Measurements from ENCODE around the gene TRMT61A. TPM values are rescaled to one million over a fixed set of nuclear protein-coding genes. Genes with fewer than 3 reads are reported as not detected.

The TRMT61A gene
- 9.9 to 10.3 TPM (median 10.0 TPM) in 3 replicates for total RNA-seq
- long read RNA-seq, transcript TRMT61A-202 (4 exons, 3,229 nt) = major isoform, 21 of 28 reads
- long read RNA-seq, partial matches to known transcripts = 1 of 28 reads
- long read RNA-seq, other reads (novel, unspliced or antisense) = 6 of 28 reads

DNA sequence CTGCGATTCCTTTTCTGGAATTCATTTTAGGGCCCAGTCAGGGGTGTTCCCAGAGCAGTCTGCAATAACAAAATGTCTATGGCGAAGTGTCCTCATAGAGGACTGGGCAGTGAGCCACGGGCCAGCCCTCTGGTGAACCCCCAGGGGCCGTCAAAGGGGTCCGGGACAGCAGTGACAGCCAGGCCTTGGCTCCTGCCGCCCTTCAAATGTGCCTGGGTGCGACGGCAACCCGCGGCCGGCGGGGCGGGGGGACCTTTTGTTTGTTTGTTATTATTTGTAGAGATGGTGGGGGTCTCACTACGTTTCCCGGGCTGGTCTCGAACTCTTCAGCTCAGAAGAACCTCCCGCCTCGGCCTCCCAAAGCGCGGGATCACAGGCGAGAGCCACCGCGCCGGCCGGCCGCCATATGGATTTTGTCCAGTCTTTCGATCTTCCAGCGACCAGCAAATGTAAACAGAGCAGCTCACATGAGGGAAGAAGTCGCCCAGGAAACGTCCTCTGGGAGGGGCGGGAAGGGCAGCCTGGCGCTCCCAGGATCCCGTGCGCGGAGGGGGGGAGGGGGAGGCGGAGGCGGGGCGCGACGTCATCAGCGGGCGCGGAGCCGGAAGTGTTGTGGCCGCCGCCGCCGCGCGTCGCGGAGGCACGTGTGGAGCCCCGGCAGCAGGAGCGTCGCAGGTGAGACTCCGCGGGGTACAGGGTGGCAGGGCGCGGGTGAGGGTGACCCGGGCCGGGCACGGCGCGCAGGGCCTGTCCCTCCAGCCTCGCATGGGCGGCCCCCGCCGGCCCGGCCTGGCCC is at the start of gene TRMT61A:
TRMT61A (plus strand) TSS at position 610 of the 796 bp plus-strand sequence. CDS start 783 bp downstream, outside the sequence.
- Mint-ChIP-seq H3K36me3 (ENCODE audit: low read depth) (no peaks in the 10 kb centered on the region), H3K4me1 (ENCODE audit: low read depth) (peaks cover 47% of the 10 kb centered on the region), H3K27me3 (ENCODE audit: low read depth) (no peaks in the 10 kb centered on the region), H3K27ac (ENCODE audit: unreplicated experiment) (peak within 1 kb of the TSS; percentile 98), H3K9me3 (ENCODE audit: low read depth) (no peaks in the 10 kb centered on the region), H3K4me3 (ENCODE audit: unreplicated experiment) (peak within 1 kb of the TSS; percentile 92)
- TF ChIP-seq CTCF (IDR thresholded peaks at IDR 0.05) = no peak
- no peak for DNase-seq (ENCODE audit: low spot score)

GRCh38 chr14:103480595-103480994 is 48.4 kb upstream of the TRMT61A start:
- H3K27me3 Mint-ChIP-seq (ENCODE audit: low read depth) = no peaks in the 10 kb centered on the region
- no peak for DNase-seq (ENCODE audit: low spot score)
- H3K36me3 Mint-ChIP-seq (ENCODE audit: low read depth) = peaks cover 20% of the 10 kb centered on the region
- no peak overlapping the region for H3K4me3 Mint-ChIP-seq (ENCODE audit: unreplicated experiment)
- TF ChIP-seq CTCF (IDR thresholded peaks at IDR 0.05) = no peak
- H3K4me1 Mint-ChIP-seq (ENCODE audit: low read depth) = no peaks in the 10 kb centered on the region
- no peaks in the 10 kb centered on the region for H3K9me3 Mint-ChIP-seq (ENCODE audit: low read depth)
- no peak overlapping the region for H3K27ac Mint-ChIP-seq (ENCODE audit: unreplicated experiment)

DNA sequence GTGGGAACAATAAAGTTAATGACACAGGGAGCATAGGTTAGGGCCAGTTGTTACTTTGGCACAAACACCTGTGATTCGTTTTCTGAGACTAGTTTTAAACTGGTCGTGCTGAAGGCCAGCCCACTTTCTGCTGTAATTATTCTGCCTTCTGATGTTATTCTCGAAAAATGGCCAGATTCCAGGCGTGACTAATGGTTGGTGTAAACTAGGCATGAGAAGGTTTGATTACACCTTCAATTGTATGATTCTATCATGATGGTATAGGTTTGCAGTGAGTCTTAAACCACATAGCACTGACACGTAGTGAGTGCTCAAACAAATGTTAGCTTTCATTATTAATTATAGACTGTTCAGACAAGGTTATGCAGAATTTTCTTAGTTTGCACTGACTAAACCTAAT is 45.4 kb upstream of the TRMT61A start:
- no peak for DNase-seq (ENCODE audit: low spot score)
- Mint-ChIP-seq H3K27ac (ENCODE audit: unreplicated experiment) (no peak overlapping the region), H3K27me3 (ENCODE audit: low read depth) (no peaks in the 10 kb centered on the region), H3K36me3 (ENCODE audit: low read depth) (peaks cover 11% of the 10 kb centered on the region), H3K4me3 (ENCODE audit: unreplicated experiment) (no peak overlapping the region), H3K4me1 (ENCODE audit: low read depth) (peaks cover 6% of the 10 kb centered on the region), H3K9me3 (ENCODE audit: low read depth) (no peaks in the 10 kb centered on the region)
- TF ChIP-seq CTCF (IDR thresholded peaks at IDR 0.05) = no peak

- TF ChIP-seq CTCF (IDR thresholded peaks at IDR 0.05) = no peak
- Mint-ChIP-seq H3K27ac (ENCODE audit: unreplicated experiment) (no peak overlapping the region), H3K4me3 (ENCODE audit: unreplicated experiment) (no peak overlapping the region), H3K36me3 (ENCODE audit: low read depth) (peaks cover 14% of the 10 kb centered on the region), H3K4me1 (ENCODE audit: low read depth) (peaks cover 19% of the 10 kb centered on the region), H3K9me3 (ENCODE audit: low read depth) (no peaks in the 10 kb centered on the region), H3K27me3 (ENCODE audit: low read depth) (no peaks in the 10 kb centered on the region)
- no peak for DNase-seq (ENCODE audit: low spot score)
These were observed 43.5 kb upstream of the TRMT61A start for GRCh38 chr14:103485504-103485903.

GRCh38 chr14:103488071-103488470 is 40.9 kb upstream of the TRMT61A start:
- no peak for DNase-seq (ENCODE audit: low spot score)
- Mint-ChIP-seq H3K4me1 (ENCODE audit: low read depth) (peaks cover 19% of the 10 kb centered on the region), H3K36me3 (ENCODE audit: low read depth) (peaks cover 10% of the 10 kb centered on the region), H3K9me3 (ENCODE audit: low read depth) (no peaks in the 10 kb centered on the region), H3K27ac (ENCODE audit: unreplicated experiment) (no peak overlapping the region), H3K4me3 (ENCODE audit: unreplicated experiment) (no peak overlapping the region), H3K27me3 (ENCODE audit: low read depth) (no peaks in the 10 kb centered on the region)
- TF ChIP-seq CTCF (IDR thresholded peaks at IDR 0.05) = no peak

Data from chondrocyte (in vitro differentiated cells).